ENCODE results near the gene MEIS2.

- TF ChIP-seq POLR2A (IDR thresholded peaks at IDR 0.05; ENCODE audit: low read depth, low read length), result no peak
- TF ChIP-seq POLR2AphosphoS5 (IDR thresholded peaks at IDR 0.05; ENCODE audit: low read depth, low read length), result no peak
- TF ChIP-seq TAF1 (IDR thresholded peaks at IDR 0.05; ENCODE audit: borderline replicate concordance, low read depth, low read length), result no peak
Observed at GRCh38 chr15:37007301-37007700, 93.0 kb downstream of the MEIS2 start.

Measured in GM12892 (cell line).